GM21360 (cell line): ENCODE measurements around the gene DAB2IP.

Experiments used
- ATAC-seq: cut with Tn5 transposase; IDR thresholded peaks from one replicate; pipeline ENCODE4 v1.9.1; 2021; ENCODE audit warnings: mild to moderate bottlenecking, moderate library complexity; ENCODE audit not compliant: unreplicated experiment

The DAB2IP gene

DNA sequence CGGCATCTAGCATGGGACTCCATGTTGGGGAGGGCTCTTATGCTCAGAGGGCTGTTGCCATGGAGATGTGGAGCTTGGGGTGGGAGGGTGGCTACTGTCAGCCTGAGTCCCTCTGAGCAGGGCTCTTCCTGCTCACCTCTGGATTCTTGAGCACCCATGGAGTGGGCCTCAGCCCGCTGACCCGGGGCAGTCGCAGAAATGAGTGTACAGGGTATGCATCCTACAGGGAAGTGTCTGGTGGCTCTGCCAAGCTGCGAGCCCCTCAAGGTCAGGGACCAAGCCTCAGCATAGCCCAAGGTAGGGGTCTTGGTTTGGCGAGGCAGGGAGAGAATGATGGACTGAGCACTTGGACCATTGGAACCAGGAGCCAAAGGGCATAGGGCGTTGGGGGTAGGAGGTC, 104.1 kb downstream of the DAB2IP start:
- no peak for ATAC-seq

- ATAC-seq: no peak
Measured at GRCh38 chr9:121756474-121757280, 105.2 kb downstream of the DAB2IP start.

DNA sequence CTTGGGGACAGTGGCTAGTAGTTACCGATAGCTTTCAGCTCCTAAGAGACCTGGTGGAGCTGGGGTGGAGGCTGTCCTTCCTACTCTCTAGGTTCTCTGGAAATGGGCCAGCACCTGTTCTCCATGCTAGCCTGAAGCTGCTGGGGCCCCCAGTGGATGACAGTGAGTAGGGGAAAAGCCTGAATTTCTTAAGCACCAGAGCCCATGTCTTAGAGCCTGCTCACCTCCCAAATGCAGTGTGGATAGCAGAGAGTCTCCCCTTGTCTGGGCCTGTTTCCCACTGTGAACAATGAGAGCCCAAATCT, 105.8 kb downstream of the DAB2IP start:
- ATAC-seq: no peak

DNA sequence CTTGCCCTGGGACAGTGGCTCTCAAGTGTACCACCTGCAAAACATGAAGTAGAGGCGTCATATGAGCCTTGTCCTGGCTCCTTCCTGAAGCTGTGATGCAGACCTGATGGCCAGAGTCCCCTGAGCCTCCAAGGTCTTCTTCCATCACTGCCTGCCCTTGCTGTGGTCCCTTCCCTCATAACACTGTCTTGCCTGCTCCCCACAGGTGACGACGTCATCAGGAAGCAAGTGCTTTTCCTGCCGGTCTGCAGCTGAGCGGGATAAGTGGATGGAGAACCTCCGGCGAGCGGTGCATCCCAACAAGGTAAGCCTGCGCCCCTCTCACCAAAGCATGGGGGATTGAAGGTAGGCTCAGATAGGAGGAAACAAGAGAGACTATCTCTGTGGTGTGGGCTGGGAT, 107.3 kb downstream of the DAB2IP start:
- no peak for ATAC-seq

GRCh38 chr9:121759996-121760395, 108.6 kb downstream of the DAB2IP start:
- ATAC-seq: no peak

DNA sequence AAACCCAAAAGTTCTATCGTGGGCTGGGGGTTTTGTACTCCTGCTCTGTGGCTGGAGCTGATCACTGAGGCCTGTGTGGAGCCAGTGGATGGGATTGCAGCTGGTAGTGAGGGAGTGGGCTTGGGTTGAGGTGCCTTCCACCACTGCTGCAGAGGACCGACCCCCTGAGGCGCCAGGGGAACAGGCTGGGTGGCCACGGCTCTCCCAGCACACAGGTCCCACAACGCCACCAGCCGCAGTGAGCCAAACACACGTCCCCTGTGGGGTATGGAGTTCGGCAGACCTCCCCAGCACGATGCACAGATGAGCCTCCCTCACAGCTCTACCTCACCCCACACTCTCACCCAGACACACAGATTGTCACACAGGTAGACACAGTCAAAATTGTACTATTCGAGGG, 109.1 kb downstream of the DAB2IP start:
- ATAC-seq: no peak

DNA sequence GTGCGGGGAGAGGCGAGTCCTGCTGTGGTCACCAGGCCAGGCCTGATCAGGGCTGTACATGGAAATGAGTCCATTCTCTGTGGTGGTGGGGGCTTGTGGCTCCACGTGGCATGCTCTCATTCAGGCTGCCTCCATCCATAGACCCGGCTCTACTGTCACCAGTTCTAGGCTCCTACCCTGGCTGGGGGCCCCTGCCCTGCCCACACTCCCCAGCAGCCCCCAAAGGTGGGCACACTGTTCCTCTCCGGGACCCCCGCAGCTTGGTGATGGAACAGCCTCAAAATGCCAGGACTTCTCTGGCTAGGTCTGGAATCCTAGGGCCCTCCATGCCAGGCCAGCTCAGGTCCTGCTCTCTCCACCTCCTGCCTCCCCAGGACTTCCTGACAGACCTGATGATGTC, 111.7 kb downstream of the DAB2IP start:
- no peak for ATAC-seq

- ATAC-seq: no peak
Measured at GRCh38 chr9:121763561-121764370, 112.3 kb downstream of the DAB2IP start.

DNA sequence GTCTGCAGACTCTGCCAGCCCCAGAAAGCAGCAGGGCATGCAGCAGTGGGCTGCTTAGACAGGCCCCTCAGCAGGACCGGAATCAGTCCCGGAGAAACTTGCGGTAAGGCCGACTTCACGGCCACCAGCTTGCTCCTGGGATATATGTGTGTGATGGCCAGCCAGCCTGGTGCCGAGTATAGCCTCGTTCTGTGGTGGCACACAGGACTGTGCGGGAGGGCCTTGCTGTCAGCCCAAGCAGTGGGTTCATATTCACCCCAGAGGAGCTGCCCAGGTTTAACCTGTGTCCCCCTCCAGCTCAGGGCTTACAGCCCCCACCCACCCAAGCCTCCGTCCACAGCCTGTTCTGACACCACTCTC, 112.9 kb downstream of the DAB2IP start:
- ATAC-seq: no peak

DNA sequence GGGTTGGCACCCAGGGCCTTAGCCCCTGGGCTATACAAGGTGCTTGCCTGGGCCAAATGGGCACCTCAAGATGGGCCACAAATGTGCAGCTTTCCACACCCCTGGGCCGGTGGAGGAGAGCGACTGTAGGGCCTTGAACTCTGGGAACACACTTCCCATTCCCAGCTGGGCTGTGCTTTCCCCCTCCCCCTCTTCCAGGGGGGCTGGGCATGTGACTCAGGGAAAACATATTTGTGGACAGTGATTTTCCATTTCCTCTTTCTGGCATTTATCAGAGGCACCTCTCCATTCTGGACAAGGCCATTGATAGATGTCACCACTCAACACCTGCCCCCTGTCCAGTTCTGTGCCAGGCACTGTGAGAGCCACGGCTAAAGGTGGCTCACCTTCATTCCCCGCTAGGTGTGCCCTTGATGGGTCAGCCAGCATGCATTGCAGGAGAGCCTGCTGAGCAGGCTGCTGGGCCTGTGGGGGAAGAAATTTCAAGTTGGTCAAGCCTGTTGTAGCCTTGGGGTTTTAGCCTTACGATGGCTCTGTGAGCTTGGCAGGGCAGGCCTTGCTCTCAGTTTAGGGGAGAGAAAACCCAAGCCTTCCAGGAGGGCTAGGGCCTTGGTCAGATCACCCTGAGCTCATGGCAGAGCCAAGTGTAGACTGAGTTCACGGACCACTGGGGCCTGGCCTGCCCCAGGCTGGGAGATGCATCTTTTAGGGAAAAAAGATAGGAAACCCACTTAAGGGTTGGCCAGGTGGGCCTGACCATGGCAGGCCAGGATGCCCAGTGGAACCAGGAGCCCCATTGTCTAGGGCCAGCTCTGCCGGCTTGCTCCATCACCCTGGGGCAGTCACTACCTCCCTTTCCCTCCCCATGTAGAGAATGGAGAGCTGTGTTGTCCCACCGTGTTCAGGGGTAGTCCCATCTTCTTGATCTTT, 113.9 kb downstream of the DAB2IP start:
- no peak for ATAC-seq

DNA sequence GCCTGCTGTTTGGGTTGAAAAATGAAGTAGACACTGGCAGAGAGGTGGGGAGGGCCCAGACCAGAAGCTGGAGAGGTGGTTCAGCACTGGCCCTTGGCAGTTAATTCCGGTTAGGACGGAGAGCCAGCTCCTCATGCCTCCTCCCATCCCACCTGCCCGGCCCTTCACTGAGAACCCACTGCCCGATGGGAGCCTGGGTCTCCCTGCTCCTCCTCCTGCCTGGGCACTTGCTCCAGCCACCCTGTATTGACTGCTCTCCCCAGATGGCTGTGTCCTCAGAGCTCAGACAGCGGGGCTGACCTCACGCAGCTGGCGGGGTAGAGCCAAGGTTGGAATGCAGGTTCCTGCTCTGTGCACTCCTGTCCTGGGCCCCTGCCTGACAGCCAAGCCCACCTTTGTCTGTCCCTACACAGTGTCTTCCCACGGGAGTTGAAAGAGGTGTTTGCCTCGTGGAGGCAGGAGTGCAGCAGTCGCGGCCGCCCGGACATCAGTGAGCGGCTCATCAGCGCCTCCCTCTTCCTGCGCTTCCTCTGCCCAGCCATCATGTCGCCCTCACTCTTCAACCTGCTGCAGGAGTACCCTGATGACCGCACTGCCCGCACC, 114.7 kb downstream of the DAB2IP start:
- ATAC-seq: no peak

GRCh38 chr9:121767171-121767769, 115.8 kb downstream of the DAB2IP start:
- ATAC-seq: no peak

GRCh38 chr9:121768416-121769015, 117.1 kb downstream of the DAB2IP start:
- no peak for ATAC-seq

DNA sequence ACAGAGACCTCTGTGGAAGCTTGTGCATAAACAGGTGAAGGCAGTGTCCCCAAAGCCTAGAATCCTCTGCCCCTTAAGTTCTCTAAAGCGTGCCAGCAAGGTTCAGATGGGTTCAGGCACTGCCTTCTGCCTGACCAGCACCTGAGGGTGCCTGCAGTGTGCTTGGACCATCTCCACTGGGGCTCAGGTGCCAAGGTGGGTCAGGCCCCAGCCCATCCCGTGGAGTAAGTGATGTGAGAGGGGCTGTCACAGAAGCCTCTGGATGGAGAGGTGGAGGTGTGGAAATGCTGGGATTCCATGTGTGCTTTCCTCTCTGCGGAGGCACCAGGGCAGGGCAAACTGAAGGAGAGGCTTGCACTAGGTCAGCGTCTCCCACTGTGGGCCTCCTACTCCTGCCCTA, 118.5 kb downstream of the DAB2IP start:
- no peak for ATAC-seq

GRCh38 chr9:121770415-121771273, 119.2 kb downstream of the DAB2IP start:
- no peak for ATAC-seq

DNA sequence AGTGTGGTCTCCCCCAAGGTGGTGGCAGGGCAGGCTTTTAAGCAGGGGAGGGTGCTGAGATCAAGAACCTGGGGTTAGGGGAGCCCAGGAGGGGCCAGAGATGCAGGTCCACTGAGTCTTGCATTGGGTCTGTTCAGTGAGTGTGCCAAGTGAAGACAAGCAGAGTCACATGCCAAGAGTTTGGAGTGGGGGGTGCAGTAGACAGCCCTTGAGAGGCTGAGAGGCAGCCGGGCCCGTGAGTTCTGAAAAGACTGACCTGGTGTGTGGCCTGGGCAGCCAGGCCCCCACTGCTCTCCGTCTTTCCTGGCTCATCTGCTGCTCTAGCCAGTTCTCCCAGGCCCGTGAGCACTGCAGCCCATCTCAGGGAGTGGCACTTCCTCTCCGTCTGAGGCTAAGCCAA, 120.0 kb downstream of the DAB2IP start:
- no peak for ATAC-seq

DNA sequence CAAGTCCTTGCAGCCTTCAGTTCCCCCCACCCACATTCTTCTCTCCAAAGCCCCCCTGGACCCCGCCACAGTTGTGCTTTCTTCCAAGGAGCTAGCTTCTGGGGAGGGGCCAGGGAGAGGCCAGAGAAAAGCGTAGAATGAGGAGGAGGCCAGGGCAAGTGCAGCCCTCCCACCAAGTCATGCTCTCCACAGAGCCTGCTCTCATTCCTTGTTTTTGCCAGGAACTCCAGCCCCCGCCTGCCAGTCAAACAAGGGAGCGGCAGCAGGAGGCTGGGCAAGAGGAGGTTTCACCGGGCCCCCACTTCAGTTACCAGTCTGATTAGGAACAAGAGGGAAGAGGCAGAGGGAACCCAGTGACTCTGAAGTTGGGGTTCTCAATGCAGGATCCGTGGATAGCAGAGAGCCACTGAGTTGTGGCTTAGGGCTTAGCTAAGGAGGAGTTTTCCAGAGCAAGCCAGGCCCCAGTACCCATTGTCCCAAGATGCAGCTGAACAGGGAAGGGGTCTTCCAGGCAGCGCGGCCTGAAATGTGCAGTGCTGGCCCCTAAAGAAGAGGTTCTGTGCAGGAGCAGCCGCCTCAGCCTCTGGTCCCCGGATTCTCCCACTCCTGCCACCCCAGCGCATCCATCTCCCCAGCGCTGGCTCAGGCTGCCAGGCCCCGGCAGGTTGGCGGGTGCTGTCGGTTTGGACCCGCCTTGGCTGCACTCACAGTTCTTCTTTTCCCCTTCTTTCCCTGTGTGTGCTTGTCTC, 120.6 kb downstream of the DAB2IP start:
- ATAC-seq: no peak

DNA sequence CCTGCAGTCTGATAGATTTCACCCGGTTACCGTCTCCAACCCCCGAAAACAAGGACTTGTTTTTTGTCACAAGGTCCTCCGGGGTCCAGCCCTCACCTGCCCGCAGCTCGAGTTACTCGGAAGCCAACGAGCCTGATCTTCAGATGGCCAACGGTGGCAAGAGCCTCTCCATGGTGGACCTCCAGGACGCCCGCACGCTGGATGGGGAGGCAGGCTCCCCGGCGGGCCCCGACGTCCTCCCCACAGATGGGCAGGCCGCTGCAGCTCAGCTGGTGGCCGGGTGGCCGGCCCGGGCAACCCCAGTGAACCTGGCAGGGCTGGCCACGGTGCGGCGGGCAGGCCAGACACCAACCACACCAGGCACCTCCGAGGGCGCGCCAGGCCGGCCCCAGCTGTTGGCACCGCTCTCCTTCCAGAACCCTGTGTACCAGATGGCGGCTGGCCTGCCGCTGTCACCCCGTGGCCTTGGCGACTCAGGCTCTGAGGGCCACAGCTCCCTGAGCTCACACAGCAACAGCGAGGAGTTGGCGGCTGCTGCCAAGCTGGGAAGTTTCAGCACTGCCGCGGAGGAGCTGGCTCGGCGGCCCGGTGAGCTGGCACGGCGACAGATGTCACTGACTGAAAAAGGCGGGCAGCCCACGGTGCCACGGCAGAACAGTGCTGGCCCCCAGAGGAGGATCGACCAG, 121.3 kb downstream of the DAB2IP start:
- ATAC-seq: no peak
